ENCODE data around the gene AURKB. TPM values are rescaled to one million over a fixed set of nuclear protein-coding genes. Genes with fewer than 3 reads are reported as not detected.
A peak's percentile ranks its signal among the peaks of the same experiment; 100 is the strongest.

Gene AURKB
- total and polyA plus RNA-seq, 10 of the 15 experiments (the other 5 are each of a cell fraction or from before 2014, with no cell fraction given): 52.7 to 209 (median 128) TPM

DNA sequence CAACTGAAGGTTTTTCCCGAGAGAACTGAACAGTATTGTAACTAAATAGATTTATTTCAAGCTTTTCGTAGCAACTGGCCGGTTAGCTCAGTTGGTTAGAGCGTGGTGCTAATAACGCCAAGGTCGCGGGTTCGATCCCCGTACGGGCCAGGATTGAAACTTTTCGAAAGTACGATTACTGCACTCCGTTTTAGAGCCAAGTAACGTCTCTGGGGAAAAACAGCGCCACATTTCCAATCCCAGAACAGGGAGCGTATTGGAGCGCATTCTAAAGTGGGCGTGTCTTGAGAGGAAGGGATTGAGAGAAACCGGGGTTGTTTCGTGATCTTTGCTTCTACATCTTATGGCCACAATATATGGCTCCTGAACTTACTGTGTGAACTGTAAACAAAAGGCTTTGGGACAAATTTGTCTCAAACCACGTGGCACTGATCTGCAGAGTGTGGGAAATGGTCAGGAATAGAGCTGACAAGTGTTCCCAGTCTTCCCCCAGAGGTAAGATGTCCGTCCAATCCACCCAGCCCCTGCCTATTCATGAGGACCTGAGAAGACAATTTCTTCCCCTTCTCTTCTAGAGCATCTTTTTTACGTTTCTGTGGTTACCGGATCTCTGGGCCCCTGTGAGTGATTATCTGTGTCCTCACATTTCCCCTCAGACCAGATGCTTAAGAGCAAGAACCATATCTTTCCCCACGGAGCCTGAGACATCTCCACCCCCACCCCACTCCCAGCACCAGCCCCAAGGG, 22.7 kb downstream of the AURKB start (continued):
- TF ChIP-seq ZNF217 (IDR thresholded peaks at IDR 0.05): no peak
- peak; percentile 44; the same call in 1 of the 2 replicates for TF ChIP-seq POLR2AphosphoS5 (IDR thresholded peaks at IDR 0.05; ENCODE audit: low read length)
- TF ChIP-seq CHD1 (IDR thresholded peaks at IDR 0.05; ENCODE audit: low read depth, low read length): no peak
- TF ChIP-seq ZZZ3 (IDR thresholded peaks at IDR 0.05; ENCODE audit: control insufficient read depth, insufficient read length, low read depth): no peak
- TF ChIP-seq, protein P1, sequence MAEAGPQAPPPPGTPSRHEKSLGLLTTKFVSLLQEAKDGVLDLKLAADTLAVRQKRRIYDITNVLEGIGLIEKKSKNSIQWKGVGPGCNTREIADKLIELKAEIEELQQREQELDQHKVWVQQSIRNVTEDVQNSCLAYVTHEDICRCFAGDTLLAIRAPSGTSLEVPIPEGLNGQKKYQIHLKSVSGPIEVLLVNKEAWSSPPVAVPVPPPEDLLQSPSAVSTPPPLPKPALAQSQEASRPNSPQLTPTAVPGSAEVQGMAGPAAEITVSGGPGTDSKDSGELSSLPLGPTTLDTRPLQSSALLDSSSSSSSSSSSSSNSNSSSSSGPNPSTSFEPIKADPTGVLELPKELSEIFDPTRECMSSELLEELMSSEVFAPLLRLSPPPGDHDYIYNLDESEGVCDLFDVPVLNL (IDR thresholded peaks at IDR 0.05; ENCODE audit: low read depth, low read length): no peak
- no peak for TF ChIP-seq HCFC1 (IDR thresholded peaks at IDR 0.05; ENCODE audit: low read length)
- TF ChIP-seq, protein P2, sequence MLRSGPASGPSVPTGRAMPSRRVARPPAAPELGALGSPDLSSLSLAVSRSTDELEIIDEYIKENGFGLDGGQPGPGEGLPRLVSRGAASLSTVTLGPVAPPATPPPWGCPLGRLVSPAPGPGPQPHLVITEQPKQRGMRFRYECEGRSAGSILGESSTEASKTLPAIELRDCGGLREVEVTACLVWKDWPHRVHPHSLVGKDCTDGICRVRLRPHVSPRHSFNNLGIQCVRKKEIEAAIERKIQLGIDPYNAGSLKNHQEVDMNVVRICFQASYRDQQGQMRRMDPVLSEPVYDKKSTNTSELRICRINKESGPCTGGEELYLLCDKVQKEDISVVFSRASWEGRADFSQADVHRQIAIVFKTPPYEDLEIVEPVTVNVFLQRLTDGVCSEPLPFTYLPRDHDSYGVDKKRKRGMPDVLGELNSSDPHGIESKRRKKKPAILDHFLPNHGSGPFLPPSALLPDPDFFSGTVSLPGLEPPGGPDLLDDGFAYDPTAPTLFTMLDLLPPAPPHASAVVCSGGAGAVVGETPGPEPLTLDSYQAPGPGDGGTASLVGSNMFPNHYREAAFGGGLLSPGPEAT (IDR thresholded peaks at IDR 0.05; ENCODE audit: low read depth): no peak
- TF ChIP-seq, protein P3, sequence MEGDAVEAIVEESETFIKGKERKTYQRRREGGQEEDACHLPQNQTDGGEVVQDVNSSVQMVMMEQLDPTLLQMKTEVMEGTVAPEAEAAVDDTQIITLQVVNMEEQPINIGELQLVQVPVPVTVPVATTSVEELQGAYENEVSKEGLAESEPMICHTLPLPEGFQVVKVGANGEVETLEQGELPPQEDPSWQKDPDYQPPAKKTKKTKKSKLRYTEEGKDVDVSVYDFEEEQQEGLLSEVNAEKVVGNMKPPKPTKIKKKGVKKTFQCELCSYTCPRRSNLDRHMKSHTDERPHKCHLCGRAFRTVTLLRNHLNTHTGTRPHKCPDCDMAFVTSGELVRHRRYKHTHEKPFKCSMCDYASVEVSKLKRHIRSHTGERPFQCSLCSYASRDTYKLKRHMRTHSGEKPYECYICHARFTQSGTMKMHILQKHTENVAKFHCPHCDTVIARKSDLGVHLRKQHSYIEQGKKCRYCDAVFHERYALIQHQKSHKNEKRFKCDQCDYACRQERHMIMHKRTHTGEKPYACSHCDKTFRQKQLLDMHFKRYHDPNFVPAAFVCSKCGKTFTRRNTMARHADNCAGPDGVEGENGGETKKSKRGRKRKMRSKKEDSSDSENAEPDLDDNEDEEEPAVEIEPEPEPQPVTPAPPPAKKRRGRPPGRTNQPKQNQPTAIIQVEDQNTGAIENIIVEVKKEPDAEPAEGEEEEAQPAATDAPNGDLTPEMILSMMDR (IDR thresholded peaks at IDR 0.05 in 2 of 3, conservative IDR thresholded peaks at IDR 0.05 in 1 of 3; ENCODE audit: control insufficient read depth in 2 of 3, extremely low read depth in 1 of 3, insufficient read depth in 1 of 3, low read depth in 3 of 3, low read length in 3 of 3): 0 out of 6 replicates have a peak, but pooled peaks of 1 of the 3 experiments have one; percentile 2
- peak; percentile 79 for TF ChIP-seq FOXM1 (IDR thresholded peaks at IDR 0.05; ENCODE audit: low read depth, low read length)
- no peak for TF ChIP-seq MYB (IDR thresholded peaks at IDR 0.05; ENCODE audit: borderline replicate concordance, low read depth, low read length)
- TF ChIP-seq, protein P4, sequence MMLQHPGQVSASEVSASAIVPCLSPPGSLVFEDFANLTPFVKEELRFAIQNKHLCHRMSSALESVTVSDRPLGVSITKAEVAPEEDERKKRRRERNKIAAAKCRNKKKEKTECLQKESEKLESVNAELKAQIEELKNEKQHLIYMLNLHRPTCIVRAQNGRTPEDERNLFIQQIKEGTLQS (IDR thresholded peaks at IDR 0.05; ENCODE audit: borderline replicate concordance, extremely low read depth, low read depth, low read length): no peak
- TF ChIP-seq MYC (IDR thresholded peaks at IDR 0.05; ENCODE audit: insufficient read depth, insufficient read length, insufficient replicate concordance, low read length, severe bottlenecking): no peak
- TF ChIP-seq, protein P5, sequence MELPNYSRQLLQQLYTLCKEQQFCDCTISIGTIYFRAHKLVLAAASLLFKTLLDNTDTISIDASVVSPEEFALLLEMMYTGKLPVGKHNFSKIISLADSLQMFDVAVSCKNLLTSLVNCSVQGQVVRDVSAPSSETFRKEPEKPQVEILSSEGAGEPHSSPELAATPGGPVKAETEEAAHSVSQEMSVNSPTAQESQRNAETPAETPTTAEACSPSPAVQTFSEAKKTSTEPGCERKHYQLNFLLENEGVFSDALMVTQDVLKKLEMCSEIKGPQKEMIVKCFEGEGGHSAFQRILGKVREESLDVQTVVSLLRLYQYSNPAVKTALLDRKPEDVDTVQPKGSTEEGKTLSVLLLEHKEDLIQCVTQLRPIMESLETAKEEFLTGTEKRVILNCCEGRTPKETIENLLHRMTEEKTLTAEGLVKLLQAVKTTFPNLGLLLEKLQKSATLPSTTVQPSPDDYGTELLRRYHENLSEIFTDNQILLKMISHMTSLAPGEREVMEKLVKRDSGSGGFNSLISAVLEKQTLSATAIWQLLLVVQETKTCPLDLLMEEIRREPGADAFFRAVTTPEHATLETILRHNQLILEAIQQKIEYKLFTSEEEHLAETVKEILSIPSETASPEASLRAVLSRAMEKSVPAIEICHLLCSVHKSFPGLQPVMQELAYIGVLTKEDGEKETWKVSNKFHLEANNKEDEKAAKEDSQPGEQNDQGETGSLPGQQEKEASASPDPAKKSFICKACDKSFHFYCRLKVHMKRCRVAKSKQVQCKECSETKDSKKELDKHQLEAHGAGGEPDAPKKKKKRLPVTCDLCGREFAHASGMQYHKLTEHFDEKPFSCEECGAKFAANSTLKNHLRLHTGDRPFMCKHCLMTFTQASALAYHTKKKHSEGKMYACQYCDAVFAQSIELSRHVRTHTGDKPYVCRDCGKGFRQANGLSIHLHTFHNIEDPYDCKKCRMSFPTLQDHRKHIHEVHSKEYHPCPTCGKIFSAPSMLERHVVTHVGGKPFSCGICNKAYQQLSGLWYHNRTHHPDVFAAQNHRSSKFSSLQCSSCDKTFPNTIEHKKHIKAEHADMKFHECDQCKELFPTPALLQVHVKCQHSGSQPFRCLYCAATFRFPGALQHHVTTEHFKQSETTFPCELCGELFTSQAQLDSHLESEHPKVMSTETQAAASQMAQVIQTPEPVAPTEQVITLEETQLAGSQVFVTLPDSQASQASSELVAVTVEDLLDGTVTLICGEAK (IDR thresholded peaks at IDR 0.05; ENCODE audit: borderline replicate concordance): no peak
- TF ChIP-seq, protein P6, sequence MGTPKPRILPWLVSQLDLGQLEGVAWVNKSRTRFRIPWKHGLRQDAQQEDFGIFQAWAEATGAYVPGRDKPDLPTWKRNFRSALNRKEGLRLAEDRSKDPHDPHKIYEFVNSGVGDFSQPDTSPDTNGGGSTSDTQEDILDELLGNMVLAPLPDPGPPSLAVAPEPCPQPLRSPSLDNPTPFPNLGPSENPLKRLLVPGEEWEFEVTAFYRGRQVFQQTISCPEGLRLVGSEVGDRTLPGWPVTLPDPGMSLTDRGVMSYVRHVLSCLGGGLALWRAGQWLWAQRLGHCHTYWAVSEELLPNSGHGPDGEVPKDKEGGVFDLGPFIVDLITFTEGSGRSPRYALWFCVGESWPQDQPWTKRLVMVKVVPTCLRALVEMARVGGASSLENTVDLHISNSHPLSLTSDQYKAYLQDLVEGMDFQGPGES (IDR thresholded peaks at IDR 0.05): no peak
- no peak for TF ChIP-seq SPI1 (IDR thresholded peaks at IDR 0.05; ENCODE audit: borderline replicate concordance, insufficient read depth, low read depth, low read length)
- no peak for TF ChIP-seq HDAC6 (IDR thresholded peaks at IDR 0.05; ENCODE audit: unreplicated experiment)

All from GM12878 (cell line).